ENCODE data around the gene GSDMA.

Gene GSDMA, protein sequence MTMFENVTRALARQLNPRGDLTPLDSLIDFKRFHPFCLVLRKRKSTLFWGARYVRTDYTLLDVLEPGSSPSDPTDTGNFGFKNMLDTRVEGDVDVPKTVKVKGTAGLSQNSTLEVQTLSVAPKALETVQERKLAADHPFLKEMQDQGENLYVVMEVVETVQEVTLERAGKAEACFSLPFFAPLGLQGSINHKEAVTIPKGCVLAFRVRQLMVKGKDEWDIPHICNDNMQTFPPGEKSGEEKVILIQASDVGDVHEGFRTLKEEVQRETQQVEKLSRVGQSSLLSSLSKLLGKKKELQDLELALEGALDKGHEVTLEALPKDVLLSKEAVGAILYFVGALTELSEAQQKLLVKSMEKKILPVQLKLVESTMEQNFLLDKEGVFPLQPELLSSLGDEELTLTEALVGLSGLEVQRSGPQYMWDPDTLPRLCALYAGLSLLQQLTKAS

DNA sequence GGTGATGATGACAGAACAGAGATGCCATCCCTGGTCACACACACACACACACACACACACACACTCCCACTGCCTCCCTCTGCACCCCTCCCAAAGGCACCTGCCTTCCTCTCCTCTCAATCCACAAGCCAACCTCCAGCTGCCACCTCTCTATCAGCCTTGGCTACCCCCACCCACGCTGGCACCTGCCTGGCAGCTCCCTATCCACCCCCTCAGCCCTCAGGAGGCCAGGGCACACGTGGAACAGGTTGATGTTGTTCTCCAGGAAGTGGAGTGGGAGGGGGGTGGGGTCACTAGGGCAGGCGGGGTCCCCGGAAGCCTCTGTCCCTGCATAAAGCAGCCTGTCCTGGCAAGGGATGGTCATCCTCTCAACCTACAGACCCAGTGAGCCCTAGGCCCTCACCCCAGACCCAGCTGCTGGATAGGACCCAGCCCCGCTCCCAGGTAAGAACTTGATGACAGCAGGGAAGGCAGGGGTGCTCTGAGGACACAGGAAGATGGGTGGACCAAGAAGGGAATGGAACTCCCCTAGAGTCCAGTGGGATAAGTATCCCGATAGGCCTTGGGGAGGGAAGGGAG lies at the start of gene GSDMA:
GSDMA (plus strand) TSS at position 363 of the 579 bp plus-strand sequence. CDS start 2,684 bp downstream, outside the sequence.
- no peak for DNase-seq (ENCODE audit: low read depth, low spot score)

GRCh38 chr17:39913989-39914388 lies 48.8 kb upstream of the GSDMA start:
- DNase-seq (ENCODE audit: low read depth, low spot score): no peak

GRCh38 chr17:39915559-39915958 lies 47.2 kb upstream of the GSDMA start:
- DNase-seq (ENCODE audit: low read depth, low spot score): no peak

DNA sequence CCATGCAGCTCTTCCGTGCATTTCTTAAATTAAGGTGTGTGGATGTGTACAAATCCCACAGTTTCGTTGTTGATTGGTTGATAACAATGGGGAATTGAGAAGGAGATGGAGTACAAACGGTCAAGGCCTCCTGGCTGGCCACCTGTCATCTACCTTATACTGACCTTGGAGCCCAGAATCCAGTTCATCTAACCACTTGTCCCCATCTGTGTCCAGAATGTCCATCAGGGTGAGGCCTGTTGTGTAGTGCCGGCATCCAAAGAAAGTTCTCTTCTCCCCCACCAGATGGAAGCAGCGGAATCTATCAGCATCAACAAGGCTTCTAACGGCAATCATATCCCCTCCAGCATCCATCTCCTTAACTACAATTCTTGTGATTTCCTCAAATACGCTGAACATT lies 45.9 kb upstream of the GSDMA start:
- no peak for DNase-seq (ENCODE audit: low read depth, low spot score)

DNA sequence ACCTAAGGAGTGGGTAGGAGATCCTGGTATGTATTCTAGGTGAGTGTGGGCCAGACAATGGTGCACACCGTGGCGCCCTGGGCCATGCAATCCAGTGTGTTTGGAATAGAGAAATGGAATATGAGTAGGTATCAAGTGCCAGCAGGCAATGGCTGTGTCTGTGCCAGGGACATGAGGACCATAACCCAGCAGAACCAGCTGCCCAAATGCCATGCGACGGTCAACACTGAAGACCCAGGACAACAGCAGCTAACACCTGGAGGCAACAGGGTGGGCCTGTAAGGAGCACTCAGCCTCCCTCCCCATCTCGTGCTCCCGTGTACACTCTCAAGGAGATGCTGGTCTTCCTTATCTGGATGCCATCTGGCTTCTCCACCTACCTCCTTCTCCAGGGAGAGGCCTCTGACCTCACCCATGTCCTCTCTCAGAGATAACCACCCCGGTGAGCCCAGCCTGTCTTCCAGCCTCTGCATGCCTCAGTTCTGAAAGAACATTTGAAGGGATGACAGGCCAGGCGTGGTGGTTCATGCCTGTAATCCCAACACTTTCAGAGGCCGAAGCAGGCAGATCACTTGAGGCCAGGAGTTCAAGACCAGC lies 43.6 kb upstream of the GSDMA start:
- DNase-seq (ENCODE audit: low read depth, low spot score): no peak

DNA sequence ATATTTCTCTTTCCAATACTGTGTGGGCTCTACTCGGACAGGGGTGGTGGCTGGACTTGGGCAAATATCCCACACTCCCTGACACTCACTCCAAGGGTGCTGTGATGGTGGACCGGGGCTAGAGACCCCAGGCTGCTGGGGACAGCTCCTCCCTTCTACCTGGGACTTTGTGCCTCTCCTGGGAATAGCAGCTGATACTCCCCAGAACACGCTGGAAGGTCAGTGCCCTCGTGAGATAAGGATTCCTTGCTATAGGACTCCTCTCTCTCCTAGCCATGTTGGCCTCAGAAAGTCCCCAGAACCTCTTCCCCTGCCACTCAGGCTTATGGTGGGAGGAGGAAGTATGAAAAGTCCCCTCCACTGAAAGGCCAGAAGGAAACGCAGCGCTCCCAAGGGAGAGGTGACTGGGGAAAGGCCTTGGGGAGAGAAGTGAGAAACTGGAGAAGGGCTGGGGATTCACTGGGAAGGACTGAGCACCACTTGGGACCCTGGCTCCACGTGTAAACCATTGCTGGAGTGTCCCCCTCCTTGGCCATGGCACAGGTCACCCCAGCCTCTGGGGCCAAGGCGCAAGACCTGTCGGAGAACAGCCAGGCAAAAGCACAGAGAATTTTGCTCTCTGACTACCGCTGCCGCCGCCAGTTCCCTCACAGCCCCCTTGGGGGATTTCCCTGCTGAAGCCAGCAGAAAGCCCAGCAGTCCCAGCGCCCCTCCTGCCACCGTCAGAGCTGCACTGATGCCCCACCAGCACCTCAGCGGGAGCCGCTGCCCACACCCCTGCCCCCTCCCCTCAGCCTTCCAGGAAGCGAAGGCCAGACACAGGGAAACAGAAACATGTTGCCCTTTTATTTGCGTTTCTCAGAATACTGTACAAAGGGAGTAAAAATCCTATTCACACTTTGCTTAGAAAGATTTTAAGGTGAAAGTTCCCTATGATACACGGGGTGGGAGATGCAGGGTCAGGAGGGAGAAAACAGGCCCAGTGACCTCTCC lies 42.3 kb upstream of the GSDMA start:
- no peak for DNase-seq (ENCODE audit: low read depth, low spot score)

GRCh38 chr17:39921323-39921722 lies 41.5 kb upstream of the GSDMA start:
- no peak for DNase-seq (ENCODE audit: low read depth, low spot score)

DNA sequence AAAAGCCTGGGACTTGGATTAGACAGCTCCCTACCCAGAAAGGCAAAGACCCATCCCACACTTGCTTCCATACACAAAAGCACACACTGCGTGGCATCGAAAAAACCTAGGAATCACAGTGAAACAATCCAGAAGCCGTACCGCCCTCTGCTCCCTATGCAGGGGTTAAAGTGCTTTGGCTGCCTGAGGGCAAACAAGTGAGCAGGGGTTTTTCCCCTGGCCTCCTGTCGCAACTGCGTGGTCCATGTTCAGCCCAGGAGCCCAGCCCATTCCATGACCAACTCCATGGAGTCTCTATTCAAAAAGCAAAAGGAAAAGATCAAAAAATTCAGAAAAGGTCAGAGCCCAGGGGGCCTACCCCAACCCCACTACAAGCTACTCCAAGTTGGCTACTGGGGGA lies 40.8 kb upstream of the GSDMA start:
- DNase-seq (ENCODE audit: low read depth, low spot score): no peak

GRCh38 chr17:39923230-39923629 lies 39.6 kb upstream of the GSDMA start:
- DNase-seq (ENCODE audit: low read depth, low spot score): no peak

- DNase-seq (ENCODE audit: low read depth, low spot score): peak; percentile 41
Measured at GRCh38 chr17:39923836-39924690, 38.7 kb upstream of the GSDMA start.

- no peak for DNase-seq (ENCODE audit: low read depth, low spot score)
Measured at GRCh38 chr17:39924691-39925055, 38.1 kb upstream of the GSDMA start.

DNA sequence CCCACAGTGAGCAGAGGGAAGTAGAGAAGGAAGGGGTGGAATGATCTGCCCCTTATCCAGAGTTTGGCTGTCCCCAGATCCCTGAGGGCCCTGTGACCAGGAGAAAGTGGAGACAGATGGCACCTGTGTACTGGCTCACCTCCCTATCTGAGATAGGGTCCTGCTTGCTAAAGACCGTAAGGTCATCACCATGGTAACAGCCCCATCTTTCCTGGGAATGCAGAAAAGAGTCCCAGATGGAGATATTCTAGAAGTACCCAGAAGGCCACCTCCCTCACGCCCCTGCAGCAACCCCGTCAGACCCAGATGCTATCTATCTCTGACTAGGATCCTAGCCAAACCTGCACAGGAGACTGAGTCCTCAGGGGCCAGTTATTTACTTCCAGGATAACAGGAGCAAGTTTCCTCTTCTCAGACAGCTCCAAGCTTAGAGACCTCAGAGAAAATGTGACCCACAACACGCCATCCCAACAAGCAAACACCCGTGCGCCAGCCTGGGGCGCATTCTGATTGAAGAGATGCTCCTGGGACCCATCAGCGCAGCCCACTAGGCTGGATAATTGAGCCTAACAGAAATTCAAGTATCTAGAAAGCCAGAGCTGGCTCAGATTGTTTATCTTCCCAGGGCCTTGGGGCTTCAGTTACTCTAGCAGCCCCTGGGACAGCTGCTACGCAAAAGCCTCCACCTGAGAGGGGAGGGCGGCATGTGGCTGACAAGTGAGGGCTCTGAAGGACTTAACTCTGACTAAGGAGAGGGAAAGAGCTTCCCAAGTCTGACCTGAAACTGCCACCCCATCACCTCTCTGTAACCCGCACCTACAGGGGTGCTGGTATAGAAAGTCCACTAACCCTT lies 37.3 kb upstream of the GSDMA start:
- no peak for DNase-seq (ENCODE audit: low read depth, low spot score)

GRCh38 chr17:39926135-39926587 lies 36.6 kb upstream of the GSDMA start:
- DNase-seq (ENCODE audit: low read depth, low spot score): no peak

DNA sequence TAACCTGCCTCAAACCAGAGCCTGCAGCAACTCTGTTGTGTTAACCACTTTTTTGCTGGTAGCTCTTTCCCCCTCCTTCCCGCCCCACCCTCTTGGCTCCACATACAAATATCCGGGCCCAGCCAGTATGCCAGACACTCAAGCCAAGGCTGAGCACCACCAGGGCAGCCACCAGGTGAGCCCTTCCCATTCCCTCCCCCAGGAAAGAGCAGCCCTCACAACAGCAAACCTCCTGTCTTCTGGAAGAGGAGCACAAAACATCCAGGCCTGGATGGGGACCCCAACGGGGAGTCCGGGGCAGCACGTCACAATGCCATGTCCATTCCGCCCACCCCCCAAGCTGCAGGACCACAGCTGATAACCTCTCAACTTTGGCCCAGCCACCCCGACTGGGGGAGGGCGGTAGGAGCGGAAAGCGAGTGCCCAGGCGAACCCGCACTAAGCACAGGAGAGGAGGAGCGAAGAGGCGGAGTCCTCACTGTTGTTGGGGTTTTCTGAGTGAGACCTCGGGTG lies 36.2 kb upstream of the GSDMA start:
- DNase-seq (ENCODE audit: low read depth, low spot score): no peak

GRCh38 chr17:39927101-39927928 lies 35.5 kb upstream of the GSDMA start, which contains the start of the genes LRRC3C and ORMDL3:
Gene LRRC3C, plus strand, starts transcription at chr17:39927732. Its CDS starts 13,792 bp downstream, at chr17:39941524.
Gene ORMDL3, minus strand, starts transcription at chr17:39927601. Its CDS starts 3,398 bp downstream, at chr17:39924203.
- DNase-seq (ENCODE audit: low read depth, low spot score): peak; percentile 86

DNA sequence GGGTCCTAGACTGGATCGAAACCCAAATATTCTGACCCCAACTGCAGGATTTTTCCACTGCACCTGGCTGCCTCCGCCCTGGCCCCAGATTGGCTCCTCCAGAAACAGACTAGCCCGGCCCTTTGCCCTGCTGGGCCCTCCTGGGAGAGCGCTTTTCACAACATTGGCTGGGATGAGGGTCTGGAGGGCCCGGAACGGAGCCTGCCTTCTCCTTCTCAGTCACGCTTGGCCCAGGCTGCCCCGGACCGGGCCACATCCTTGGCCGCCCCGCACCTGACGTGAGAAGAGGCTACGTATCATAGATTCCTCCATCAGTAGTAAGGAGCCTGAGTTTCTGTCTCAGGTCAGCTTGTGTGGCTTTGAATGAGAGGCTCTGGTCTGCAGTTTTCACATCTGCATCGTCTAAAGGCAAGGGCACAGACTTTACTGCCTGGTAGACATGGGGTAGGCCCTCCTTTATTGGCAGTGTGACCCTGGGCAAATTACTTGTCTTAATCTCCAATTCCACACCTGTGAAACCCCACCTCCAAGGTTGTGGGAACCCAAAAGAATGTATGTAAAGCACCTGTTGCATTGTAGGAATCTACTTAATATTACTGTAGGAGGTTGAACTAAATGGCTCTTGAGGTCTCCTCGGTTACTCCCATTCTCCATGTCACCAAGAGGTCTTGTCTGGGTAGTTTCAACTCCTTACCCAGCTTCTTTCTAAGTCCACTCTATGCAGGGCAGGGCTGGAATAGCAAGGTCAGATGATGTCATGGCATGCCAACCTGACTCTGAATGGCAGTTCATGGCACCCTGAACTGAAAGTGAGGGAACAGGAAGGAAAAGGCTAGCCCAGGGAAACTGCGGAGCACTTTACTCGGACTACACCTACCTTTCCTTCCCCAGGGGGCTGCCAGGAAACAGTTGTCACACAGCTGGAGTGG lies 34.6 kb upstream of the GSDMA start:
- no peak for DNase-seq (ENCODE audit: low read depth, low spot score)
